ENCODE results near the gene ZNF195. TPM values are rescaled to one million over a fixed set of nuclear protein-coding genes. Genes with fewer than 3 reads are reported as not detected.
A peak's percentile ranks its signal among the peaks of the same experiment; 100 is the strongest.
"Not testable (repeated sequence)": the region's sequence is repeated elsewhere in the genome, so short reads cannot be mapped to it uniquely, and the experiment has no call there.

The ZNF195 gene
- total RNA-seq, 2 experiments from 2014 or later: 33.8 to 34.3 TPM

DNA sequence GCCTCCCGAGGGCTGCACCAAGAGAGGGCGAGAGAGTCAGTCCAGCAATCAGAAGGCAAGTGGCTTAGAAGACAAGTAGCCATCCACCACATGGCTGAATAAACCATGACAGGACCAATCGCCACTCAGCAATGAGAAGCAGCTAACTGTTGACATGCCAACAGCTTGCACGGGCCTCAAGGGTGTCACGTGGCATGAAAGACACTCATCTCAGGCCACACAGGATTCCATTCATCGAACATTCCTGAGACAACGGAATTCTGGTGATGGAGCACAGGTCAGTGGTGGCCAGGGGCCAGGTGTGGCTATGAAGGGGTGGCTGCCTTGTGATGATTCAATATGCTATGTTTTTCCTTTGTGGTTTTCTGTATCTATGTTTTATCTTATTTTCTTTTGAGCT lies 36.4 kb upstream of the ZNF195 start:
- CTCF ChIA-PET: interaction anchor here (1.2 to 1.5 kb wide), 2 partner anchors 8 to 35 kb away, joined by 3 to 4 read pairs; no protein-coding TSS in a partner anchor
- DNase-seq; H3K9me3 Mint-ChIP-seq; H3K4me3 Mint-ChIP-seq; H3K4me1 Mint-ChIP-seq (ENCODE audit: low read depth); H3K36me3 Mint-ChIP-seq; POLR2A ChIA-PET; H3K27ac Mint-ChIP-seq; H3K27me3 Mint-ChIP-seq; intact Hi-C loops (cut with micrococcal nuclease): not testable (repeated sequence)

DNA sequence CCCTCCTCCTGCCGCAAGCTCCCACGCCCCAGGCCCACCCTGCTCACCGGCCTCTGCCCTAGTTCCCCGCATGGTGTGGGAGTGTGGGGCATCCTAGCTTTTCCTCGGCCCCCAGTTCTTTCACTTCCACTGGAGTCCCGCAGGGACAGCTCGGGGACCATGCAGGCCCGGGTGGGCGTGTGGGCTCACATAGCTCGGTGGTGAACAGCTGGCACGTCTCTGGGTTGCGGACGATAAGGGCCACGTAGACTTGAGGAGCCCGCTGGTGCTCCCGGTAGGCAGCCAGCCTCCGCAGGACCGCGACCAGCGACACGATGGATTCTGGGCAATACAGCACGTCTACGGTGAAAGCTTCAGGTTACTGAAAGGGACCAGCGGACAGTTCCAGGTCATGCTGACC lies 34.7 kb upstream of the ZNF195 start:
- DNase-seq; H3K9me3 Mint-ChIP-seq; H3K27me3 Mint-ChIP-seq; POLR2A ChIA-PET; intact Hi-C loops (cut with micrococcal nuclease); H3K4me3 Mint-ChIP-seq; H3K36me3 Mint-ChIP-seq; H3K27ac Mint-ChIP-seq; H3K4me1 Mint-ChIP-seq (ENCODE audit: low read depth): not testable (repeated sequence)
- CTCF ChIA-PET: interaction anchor here (1.1 kb wide), 1 partner anchor 72 kb away, joined by 3 read pairs; no protein-coding TSS in a partner anchor

DNA sequence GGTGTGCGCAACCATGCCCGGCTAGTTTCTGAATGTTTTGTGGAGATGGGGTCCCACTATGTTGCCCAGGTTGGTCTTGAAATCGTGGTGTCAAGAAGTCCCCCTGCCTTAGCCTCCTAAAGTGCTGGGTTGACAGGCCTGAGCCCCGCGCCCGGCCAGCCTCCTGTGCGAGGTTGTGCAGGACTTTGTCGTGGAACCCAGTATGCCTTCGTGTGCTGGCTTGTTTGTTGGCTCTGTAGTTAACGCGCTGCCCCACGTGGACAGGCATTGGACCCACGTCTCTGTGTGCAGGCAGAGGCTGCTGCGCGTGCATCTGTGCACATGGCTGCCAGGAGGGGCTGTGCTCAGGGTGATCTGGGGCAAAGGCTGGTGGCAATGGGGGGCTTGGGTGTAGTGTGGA lies 33.9 kb upstream of the ZNF195 start:
- Mint-ChIP-seq H3K27me3 (no peaks in the 10 kb centered on the region), H3K4me3 (no peak overlapping the region), H3K36me3 (no peaks in the 10 kb centered on the region), H3K27ac (no peak overlapping the region), H3K9me3 (no peaks in the 10 kb centered on the region), H3K4me1 (ENCODE audit: low read depth) (peaks cover 2% of the 10 kb centered on the region)
- ChIA-PET POLR2A (no interaction called here), CTCF (interaction anchor here (1.6 kb wide), 1 partner anchor 72 kb away, joined by 4 read pairs; no protein-coding TSS in a partner anchor)
- intact Hi-C loops (cut with micrococcal nuclease): no loop called here
- no peak for DNase-seq

DNA sequence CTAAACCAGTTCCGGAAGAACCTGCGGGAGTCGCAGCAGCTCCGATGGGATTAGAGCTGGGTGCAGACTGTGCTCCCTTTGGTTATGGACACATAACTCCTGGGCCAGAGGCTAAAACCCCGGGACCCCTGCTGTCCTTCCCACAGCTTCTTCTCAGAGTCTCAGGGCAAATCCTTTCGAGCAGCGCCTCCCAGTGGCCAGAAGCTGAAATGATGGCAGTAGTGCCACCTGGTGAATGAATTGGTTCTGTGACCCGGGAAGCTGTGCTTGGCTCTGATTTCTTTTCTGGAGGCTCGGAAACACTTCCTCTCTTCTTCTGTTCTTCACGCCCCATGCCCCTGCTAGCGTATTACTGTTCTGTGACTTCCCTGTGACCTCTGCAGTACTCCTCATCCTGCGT lies 29.8 kb upstream of the ZNF195 start:
- H3K4me3 Mint-ChIP-seq; intact Hi-C loops (cut with micrococcal nuclease); H3K9me3 Mint-ChIP-seq; H3K27ac Mint-ChIP-seq; H3K36me3 Mint-ChIP-seq; H3K27me3 Mint-ChIP-seq; H3K4me1 Mint-ChIP-seq (ENCODE audit: low read depth); POLR2A ChIA-PET: not testable (repeated sequence)
- DNase-seq: peak; percentile 87
- CTCF ChIA-PET: interaction anchor here (0.7 to 3.5 kb wide), 21 partner anchors 9 to 886 kb away, joined by 3 to 68 read pairs (median 5); partner anchors contain the start of gene ZNF195

DNA sequence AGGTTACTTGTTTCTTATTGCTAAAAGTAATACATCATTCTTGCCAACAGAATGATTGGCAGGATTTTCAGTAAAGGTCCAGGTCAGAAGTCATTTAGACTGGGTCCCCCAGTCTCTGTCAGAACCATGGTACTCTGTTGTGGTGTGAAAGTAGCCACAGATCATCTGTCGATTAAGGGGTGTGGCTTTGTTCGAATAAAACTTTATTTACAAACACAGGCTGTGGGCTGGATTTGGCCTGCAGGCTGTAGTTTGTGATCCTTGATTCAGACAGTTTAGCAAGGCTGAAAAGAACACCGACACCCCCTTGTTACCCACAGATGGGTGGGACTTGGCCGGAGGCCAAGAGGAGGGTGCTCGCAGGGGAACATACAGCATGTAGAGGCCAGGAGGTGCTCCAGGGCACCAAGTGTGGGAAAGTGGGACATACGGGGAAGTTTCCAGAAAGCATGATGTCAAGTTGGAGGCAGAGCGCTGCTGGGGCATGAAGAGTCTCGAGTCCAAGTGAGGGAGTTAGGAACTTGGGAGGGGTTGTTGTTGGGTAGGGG lies 29.2 kb upstream of the ZNF195 start:
- POLR2A ChIA-PET; H3K27me3 Mint-ChIP-seq; intact Hi-C loops (cut with micrococcal nuclease); H3K9me3 Mint-ChIP-seq; H3K27ac Mint-ChIP-seq; H3K4me1 Mint-ChIP-seq (ENCODE audit: low read depth); DNase-seq; H3K4me3 Mint-ChIP-seq; H3K36me3 Mint-ChIP-seq: not testable (repeated sequence)
- CTCF ChIA-PET: interaction anchor here (0.7 to 3.5 kb wide), 21 partner anchors 8 to 886 kb away, joined by 3 to 68 read pairs (median 5); partner anchors contain the start of gene ZNF195

DNA sequence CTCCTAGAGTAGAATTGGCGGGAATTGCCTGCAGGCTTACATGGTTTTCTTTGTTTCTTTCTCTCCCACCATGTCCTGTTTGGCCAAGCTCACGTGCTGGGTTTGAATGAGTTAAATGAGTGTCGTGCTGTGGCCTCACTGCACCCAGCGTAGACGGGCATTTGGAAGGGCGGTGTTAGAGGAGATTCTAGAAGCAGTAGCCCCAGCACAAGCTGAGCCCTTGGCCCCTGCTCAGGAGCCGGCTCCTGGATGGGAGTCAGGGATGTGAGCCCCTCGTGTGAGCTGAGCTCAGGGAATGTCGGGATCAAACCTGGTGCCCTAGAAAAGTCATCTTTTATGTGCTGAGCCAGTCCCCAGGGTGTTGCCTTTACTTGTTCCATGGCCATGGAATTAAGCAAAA lies 28.0 kb upstream of the ZNF195 start:
- H3K27ac Mint-ChIP-seq; DNase-seq; intact Hi-C loops (cut with micrococcal nuclease); H3K4me1 Mint-ChIP-seq (ENCODE audit: low read depth); H3K36me3 Mint-ChIP-seq; H3K27me3 Mint-ChIP-seq; POLR2A ChIA-PET; H3K4me3 Mint-ChIP-seq; H3K9me3 Mint-ChIP-seq: not testable (repeated sequence)
- CTCF ChIA-PET: interaction anchor here (1.0 to 2.4 kb wide), 4 partner anchors 9 to 66 kb away, joined by 3 to 15 read pairs (median 9); partner anchors contain the start of gene ZNF195

DNA sequence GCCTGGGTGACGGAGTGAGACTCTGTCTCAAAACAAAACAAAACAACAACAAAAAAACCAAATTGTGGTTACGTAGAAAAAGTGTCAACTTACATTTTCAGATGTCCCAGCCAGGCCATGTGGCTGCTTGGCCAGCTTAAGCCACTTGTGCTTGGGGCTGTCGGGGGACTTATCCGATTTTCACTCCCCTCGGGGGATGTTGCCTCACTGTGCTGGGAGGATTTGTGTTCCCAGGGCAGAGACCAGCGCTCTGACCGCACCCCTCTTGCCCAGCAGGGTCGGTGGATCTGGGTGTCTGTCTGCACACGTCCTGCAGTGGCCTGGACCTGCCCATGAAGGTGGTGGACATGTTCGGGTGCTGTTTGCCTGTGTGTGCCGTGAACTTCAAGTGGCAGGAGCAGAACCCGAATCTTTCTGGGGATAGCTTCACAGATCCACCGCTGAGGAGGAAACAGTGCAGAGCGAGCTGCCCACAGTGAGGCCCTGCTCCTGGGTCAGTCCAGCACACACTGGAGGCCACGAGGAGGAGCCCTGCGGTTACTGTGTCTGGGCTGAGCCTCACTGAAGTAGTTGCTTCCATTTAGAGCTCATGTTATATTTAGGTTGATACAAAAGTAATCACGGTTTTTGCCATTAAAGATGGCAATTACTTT lies 27.4 kb upstream of the ZNF195 start:
- H3K27me3 Mint-ChIP-seq; H3K4me1 Mint-ChIP-seq (ENCODE audit: low read depth); POLR2A ChIA-PET; H3K36me3 Mint-ChIP-seq; intact Hi-C loops (cut with micrococcal nuclease); H3K27ac Mint-ChIP-seq; DNase-seq; H3K9me3 Mint-ChIP-seq; H3K4me3 Mint-ChIP-seq: not testable (repeated sequence)
- CTCF ChIA-PET: interaction anchor here (1.0 to 2.4 kb wide), 3 partner anchors 10 to 66 kb away, joined by 3 to 14 read pairs (median 4); no protein-coding TSS in a partner anchor

DNA sequence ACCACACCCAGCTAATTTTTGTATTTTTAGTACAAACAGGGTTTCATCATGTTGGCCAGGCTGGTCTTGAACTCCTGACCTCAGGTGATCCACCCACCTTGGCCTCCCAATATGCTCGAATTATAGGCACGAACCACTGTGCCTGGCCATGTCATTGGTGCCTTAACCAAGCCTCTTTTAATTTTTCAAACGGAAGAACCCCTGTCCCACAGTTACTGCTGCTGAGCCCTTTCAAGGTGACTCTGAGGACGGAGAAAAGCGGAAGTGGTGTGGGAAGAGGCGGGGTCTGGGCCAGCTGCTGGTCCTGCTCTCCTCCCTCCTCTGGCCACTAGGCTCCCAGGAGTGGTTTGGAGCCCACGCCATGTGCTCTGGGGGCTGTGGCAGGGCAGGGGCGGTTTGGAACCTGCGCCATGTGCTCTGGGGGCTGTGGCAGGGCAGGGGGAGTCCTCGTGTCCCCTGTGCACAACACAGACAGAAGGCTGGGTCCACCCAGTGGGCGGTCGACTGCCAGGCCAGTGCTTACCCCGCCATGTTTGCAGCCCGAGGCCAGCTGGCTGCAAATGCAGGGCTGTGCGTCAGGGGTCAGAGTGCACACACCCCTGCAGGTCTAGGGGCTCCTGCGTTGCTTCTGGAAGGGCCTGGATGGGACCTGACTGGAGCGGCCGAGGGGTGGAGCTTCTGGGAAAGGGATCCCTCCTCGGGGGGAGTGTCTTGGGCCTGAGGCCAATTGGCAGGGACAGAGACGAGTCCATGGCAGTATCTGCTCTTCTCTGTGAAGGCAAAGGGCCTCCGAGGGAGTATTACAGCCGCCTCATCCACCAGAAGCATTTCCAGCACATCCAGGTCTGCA lies 25.4 kb upstream of the ZNF195 start:
- H3K36me3 Mint-ChIP-seq; POLR2A ChIA-PET; intact Hi-C loops (cut with micrococcal nuclease); H3K4me3 Mint-ChIP-seq; H3K27me3 Mint-ChIP-seq; H3K27ac Mint-ChIP-seq; CTCF ChIA-PET; H3K4me1 Mint-ChIP-seq (ENCODE audit: low read depth); H3K9me3 Mint-ChIP-seq; DNase-seq: not testable (repeated sequence)

DNA sequence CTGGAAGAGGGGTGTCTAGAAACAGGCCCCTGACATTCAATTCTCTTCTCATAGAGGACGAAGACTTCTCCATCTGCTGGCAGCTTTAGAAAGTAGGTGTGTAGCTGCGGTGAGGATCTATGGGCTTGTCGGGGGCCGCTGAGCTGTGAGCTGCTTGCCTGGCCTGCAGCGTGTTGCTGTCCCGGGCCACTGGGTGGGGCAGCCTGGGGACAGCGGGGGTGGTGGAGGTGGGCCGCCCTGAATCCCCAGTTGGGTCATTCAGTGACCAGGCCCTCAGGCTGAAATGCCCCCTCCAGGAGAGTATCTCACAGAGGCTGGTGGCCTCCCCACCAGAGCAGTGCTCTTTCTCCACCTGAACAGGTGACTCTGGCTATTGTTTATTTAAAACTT lies 23.9 kb upstream of the ZNF195 start:
- H3K4me3 Mint-ChIP-seq; intact Hi-C loops (cut with micrococcal nuclease): not testable (repeated sequence)

DNA sequence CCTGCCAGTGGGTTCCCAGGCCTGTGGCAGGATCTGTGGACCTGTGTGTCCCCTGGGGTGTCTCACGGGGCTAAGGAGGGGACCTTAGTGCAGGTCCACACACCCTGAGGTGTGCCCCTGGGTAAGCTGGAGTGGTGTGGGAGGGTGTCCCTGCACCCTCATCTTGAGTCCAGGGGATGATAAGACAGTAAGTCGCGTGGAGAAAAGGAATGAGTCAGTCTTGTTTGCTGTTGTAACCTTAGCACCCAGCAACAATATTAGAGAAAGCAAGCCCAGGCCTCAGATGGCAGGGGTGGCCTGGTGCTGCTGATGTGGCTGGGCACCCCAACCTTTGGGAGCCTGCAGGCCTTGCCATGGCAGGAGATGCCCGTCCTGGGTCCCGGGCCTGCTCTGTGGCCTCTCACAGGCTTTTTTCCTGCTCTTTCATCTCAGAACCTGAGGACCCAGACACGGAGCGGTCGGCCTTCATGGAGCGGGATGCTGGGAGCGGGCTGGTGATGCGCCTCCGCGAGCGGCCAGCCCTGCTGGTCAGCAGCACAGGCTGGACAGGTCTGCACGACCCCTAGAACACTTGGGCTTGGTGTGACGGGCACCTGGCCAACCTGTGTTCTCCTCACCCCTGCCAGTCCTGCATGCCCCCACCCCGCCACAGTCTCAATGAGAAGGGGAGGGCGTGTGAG lies 23.4 kb upstream of the ZNF195 start:
- intact Hi-C loops (cut with micrococcal nuclease); POLR2A ChIA-PET; DNase-seq; H3K9me3 Mint-ChIP-seq; H3K36me3 Mint-ChIP-seq; H3K4me1 Mint-ChIP-seq (ENCODE audit: low read depth); H3K27me3 Mint-ChIP-seq; CTCF ChIA-PET; H3K27ac Mint-ChIP-seq; H3K4me3 Mint-ChIP-seq: not testable (repeated sequence)

More for the DNA sequence above, 23.9 kb upstream of the ZNF195 start:
- H3K4me1 Mint-ChIP-seq (ENCODE audit: low read depth); DNase-seq; POLR2A ChIA-PET; CTCF ChIA-PET; H3K9me3 Mint-ChIP-seq; H3K27ac Mint-ChIP-seq; H3K36me3 Mint-ChIP-seq; H3K27me3 Mint-ChIP-seq: not testable (repeated sequence)

DNA sequence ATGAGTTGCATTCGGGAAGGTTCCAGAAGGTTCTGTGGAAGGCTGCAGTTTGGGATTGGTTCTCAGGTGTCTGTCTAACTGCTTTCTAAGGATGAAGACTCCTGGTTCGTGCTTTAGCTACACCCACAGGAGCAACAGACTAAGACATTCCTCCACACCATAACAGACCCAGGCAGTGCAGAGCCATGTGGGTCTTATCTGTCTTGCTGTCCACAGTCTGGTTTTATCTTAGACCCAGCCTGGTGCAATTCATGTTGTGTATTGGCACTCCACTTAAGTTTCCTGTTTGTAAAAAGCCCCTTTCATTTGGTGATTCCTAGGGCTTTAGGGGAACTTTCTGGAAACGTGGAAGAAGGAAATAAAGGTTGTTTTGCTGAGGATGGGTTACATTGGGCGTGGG lies 22.1 kb upstream of the ZNF195 start:
- intact Hi-C loops (cut with micrococcal nuclease); H3K4me1 Mint-ChIP-seq (ENCODE audit: low read depth); DNase-seq; H3K9me3 Mint-ChIP-seq; H3K36me3 Mint-ChIP-seq; POLR2A ChIA-PET; H3K27ac Mint-ChIP-seq; H3K27me3 Mint-ChIP-seq; H3K4me3 Mint-ChIP-seq: not testable (repeated sequence)
- CTCF ChIA-PET: interaction anchor here (0.6 kb wide), 1 partner anchor 60 kb away, joined by 3 read pairs; no protein-coding TSS in a partner anchor

DNA sequence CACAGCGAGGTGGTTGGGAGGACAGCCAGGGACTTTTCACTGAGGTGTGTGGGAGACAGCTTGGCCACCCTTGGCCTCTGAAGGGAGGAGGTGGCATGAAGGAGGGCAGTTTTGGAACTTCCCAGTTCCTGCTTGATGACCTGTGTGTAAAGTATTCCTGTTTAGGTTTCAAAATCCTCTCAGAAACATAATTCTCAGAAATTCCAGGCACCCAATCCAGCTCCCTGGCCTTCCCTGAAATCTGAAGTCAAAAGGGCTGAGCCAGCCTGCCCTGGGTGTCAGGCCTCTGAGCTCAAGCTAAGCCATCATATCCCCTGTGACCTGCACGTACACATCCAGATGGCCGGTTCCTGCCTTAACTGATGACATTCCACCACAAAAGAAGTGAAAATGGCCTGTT lies 19.6 kb upstream of the ZNF195 start:
- H3K9me3 Mint-ChIP-seq; H3K4me3 Mint-ChIP-seq; H3K27ac Mint-ChIP-seq; intact Hi-C loops (cut with micrococcal nuclease); POLR2A ChIA-PET; CTCF ChIA-PET; H3K4me1 Mint-ChIP-seq (ENCODE audit: low read depth); H3K36me3 Mint-ChIP-seq; H3K27me3 Mint-ChIP-seq; DNase-seq: not testable (repeated sequence)

Data from activated CD4-positive, alpha-beta memory T cell treated with anti-CD3 and anti-CD28 coated beads for 36 hours (primary cell).